Activated CD4-positive, alpha-beta T cell treated with anti-CD3 and anti-CD28 coated beads, Interleukin-2, amount 50 U/mL, for 16 hours (primary cell): ENCODE measurements around the gene TOPAZ1.
A peak's percentile ranks its signal among the peaks of the same experiment; 100 is the strongest.
"Not testable (repeated sequence)": the region's sequence is repeated elsewhere in the genome, so short reads cannot be mapped to it uniquely, and the experiment has no call there.

ENCODE experiments used
- DNase-seq: peaks from one replicate; pipeline ENCODE4 v3.0.0-alpha.2; 2020

TOPAZ1 gene

GRCh38 chr3:44338010-44338827 lies 96.5 kb downstream of the TOPAZ1 start, which contains the start of gene TCAIM:
TSS of gene TCAIM (plus strand) at chr3:44338766. CDS start at chr3:44354783, 16,017 bp downstream.
- DNase-seq, result peak; percentile 98

- DNase-seq, result no peak
Observed at GRCh38 chr3:44338828-44339127, 97.1 kb downstream of the TOPAZ1 start.

- no peak for DNase-seq
Observed at GRCh38 chr3:44339181-44340057, 97.7 kb downstream of the TOPAZ1 start.

GRCh38 chr3:44340058-44340395 lies 98.3 kb downstream of the TOPAZ1 start:
- DNase-seq, result no peak

GRCh38 chr3:44342176-44342790 lies 100.6 kb downstream of the TOPAZ1 start:
- DNase-seq, result no peak

GRCh38 chr3:44343421-44343820 lies 101.7 kb downstream of the TOPAZ1 start:
- DNase-seq, result no peak

- DNase-seq, result not testable (repeated sequence)
Observed at GRCh38 chr3:44346590-44346989, 104.9 kb downstream of the TOPAZ1 start.

GRCh38 chr3:44348993-44349392 lies 107.3 kb downstream of the TOPAZ1 start:
- DNase-seq, result no peak

- no peak for DNase-seq
Observed at GRCh38 chr3:44353355-44353924, 111.8 kb downstream of the TOPAZ1 start.

- no peak for DNase-seq
Observed at GRCh38 chr3:44355362-44356033, 113.8 kb downstream of the TOPAZ1 start.

GRCh38 chr3:44359146-44359751 lies 117.6 kb downstream of the TOPAZ1 start:
- no peak for DNase-seq

- DNase-seq, result no peak
Observed at GRCh38 chr3:44363591-44363990, 121.9 kb downstream of the TOPAZ1 start.

GRCh38 chr3:44365952-44366351 lies 124.3 kb downstream of the TOPAZ1 start:
- no peak for DNase-seq

- no peak for DNase-seq
Observed at GRCh38 chr3:44375450-44375849, 133.8 kb downstream of the TOPAZ1 start.
